Measurements from ENCODE around the gene RAB8A.

Gene RAB8A

GRCh38 chr19:16160445-16160942 lies 48.8 kb downstream of the RAB8A start:
- TF ChIP-seq CTCF (IDR thresholded peaks at IDR 0.05; ENCODE audit: low read depth, low read length) = no peak
- no peak for DNase-seq (ENCODE audit: extremely low read depth, low read depth)

GRCh38 chr19:16160943-16161560 lies 49.4 kb downstream of the RAB8A start:
- no peak for TF ChIP-seq CTCF (IDR thresholded peaks at IDR 0.05; ENCODE audit: low read depth, low read length)
- no peak for DNase-seq (ENCODE audit: extremely low read depth, low read depth)

- DNase-seq (ENCODE audit: extremely low read depth, low read depth) = peak; percentile 16
- TF ChIP-seq CTCF (IDR thresholded peaks at IDR 0.05; ENCODE audit: low read depth, low read length) = no peak
Measured at GRCh38 chr19:16161840-16162239, 50.2 kb downstream of the RAB8A start.

- TF ChIP-seq CTCF (IDR thresholded peaks at IDR 0.05; ENCODE audit: low read depth, low read length) = no peak
- no peak for DNase-seq (ENCODE audit: extremely low read depth, low read depth)
Measured at GRCh38 chr19:16164222-16164890, 52.7 kb downstream of the RAB8A start.

- TF ChIP-seq CTCF (IDR thresholded peaks at IDR 0.05; ENCODE audit: low read depth, low read length) = no peak
- no peak for DNase-seq (ENCODE audit: extremely low read depth, low read depth)
Measured at GRCh38 chr19:16166417-16166816, 54.7 kb downstream of the RAB8A start.

GRCh38 chr19:16167055-16167454 lies 55.4 kb downstream of the RAB8A start:
- TF ChIP-seq CTCF (IDR thresholded peaks at IDR 0.05; ENCODE audit: low read depth, low read length) = no peak
- no peak for DNase-seq (ENCODE audit: extremely low read depth, low read depth)

- no peak for TF ChIP-seq CTCF (IDR thresholded peaks at IDR 0.05; ENCODE audit: low read depth, low read length)
- DNase-seq (ENCODE audit: extremely low read depth, low read depth) = no peak
Measured at GRCh38 chr19:16168465-16169081, 56.9 kb downstream of the RAB8A start.

Measured in AG09319 (cell line).